AG20443 (cell line): ENCODE data around the gene HNRNPUL1.
A peak's percentile ranks its signal among the peaks of the same experiment; 100 is the strongest.
"Not testable (repeated sequence)": the region's sequence is repeated elsewhere in the genome, so short reads cannot be mapped to it uniquely, and the experiment has no call there.

Experiments
- DNase-seq: peaks from one replicate; pipeline ENCODE4 v3.0.0; 2012; ENCODE audit warnings: low spot score, mixed read lengths

HNRNPUL1 gene

DNA sequence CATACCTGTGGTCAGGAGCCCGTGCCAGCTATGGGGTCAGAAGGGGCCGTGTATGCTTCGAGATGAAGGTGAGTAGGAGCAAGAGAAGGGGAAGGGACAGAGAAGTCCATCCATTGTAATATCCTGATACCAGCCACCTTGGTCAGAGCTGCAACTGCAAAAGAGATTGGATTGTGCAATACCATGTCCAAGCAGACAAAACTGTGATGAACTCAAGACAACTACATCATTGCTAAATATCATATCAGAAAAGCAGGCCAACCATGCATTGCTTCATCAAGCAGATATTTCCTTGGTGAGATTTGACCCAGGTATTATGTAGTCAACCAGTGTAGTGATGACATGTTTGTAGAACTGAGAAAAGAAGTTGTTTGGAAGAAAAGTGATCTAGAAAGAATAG is 12.1 kb downstream of the HNRNPUL1 start:
- DNase-seq: no peak

DNA sequence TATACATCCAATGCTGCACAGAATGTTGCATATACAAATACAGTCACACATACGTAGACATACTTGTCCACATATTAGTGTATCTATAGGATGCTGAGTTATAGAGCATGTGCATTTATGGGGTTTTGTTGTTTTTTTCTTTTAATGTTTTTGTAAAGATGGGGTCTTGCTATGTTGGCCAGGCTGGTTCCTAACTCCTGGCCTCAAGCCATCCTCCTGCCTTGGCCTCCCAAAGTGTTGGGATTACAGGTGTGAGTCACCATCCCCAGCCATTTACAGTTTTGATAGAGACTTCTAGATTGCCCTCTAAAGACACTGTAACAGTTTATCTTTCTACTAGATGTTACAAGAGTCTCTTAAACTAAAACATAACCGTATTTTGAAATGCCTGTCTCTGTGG is 14.3 kb downstream of the HNRNPUL1 start:
- no peak for DNase-seq

DNA sequence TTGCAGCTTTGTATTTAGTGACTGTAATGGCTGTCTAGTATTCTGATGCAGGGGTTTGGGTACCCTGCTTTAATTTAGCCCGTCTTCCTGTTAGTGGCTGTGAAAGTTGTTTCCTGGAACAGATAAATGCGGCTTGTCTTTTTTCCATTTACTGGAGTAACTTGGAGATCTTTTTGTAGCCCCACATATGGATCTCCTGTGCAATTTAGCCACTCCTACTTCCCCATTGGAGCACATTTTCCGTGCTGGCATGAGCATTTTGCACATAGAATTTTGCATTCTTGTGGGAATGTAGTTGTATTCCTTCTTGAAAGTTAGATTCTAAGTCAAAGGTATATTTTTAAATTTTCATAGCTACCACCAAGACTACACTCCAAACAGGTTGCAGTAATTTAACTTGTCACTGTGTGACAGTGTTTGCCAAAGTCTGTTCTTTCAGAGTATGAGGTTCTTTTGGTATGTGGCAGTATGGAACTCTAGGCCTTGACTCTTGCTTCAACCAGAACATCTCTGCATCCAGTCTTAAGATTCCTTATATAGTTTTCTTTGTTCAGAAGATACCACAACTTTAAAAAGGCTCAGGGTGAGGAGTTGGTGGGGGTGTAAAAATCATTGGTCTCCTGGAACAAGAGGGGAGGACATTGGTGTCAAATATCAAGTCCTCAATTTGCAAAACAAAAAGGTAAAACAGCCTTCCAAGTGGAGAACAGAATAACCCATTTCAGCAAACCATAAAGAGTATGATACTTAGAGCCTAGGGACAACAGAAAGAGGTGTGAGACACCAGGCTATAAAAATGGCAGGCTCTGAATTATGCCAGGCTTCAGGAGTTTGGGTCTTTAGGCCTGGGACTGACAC is 24.7 kb downstream of the HNRNPUL1 start:
- DNase-seq: no peak

DNA sequence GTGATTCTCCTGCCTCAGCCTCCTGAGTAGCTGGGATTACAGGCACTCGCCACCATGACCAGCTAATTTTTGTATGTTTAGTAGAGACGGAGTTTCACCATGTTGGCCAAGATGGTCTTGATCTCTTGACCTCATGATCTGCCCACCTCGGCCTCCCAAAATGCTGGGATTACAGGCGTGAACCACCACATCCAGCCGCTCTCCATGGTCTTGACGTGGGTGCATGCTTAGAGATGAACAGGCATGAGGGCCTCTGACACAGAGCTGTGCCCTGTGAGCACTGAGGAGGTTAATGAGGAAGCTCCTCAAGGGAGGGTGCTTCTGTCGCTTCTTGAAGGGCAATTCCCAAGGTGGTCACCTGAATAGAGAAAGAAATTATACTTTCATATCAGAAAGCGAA is 25.6 kb downstream of the HNRNPUL1 start:
- not testable (repeated sequence) for DNase-seq

DNA sequence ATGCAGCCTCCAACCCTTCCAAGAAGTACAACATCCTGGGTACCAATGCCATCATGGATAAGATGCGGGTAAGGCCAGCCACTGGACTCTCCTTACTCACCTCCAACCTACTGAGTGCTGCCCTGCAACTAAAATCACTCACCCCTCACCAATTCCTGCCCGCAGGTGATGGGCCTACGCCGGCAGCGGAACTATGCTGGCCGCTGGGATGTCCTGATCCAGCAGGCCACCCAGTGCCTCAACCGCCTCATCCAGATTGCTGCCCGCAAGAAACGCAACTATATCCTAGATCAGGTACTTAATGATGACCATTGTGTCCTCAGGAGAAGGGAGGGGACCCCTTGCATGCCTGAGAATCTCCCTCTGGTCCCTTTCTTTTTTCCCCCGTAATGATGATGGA is 30.2 kb downstream of the HNRNPUL1 start:
- no peak for DNase-seq

DNA sequence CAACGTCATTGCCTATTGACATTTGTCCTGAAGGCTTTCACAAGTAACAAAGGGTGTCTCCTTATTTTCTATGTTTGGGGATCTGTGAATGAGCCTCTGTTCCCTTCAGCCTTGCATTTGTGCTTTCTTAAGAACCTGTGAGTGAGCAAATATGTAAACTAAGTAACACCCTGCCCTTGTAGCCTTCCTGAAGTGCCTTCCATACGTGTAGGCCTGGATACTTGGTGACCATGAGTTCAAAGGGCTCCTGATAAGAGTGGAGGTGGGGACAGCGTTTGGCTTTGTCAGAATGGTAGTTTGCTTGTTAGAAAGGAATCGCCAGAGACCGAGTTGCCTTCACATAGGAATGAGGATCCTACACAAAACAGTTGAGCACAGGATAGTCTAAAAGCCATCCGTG is 31.3 kb downstream of the HNRNPUL1 start:
- DNase-seq: no peak

DNA sequence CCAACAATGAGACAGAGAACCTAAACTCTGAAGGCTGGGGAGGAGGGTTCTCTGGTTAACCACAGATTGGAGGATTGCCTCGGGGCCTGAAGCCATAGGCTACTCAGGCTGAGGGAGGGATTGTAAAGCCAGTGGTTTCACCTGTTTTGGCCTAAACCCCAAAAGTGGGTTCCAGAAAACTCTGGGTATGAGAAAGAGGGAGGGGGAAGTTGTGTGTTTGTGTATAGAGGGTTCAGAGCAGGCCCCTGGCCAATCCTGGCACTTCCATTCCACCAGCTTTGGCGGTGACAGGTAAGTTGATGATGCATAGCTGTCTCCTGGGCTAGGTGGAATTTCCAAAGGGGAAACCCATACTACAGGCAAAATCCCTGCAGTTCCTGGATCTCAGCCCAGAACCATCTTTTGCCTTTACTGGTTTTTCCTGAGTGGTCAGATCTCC is 32.3 kb downstream of the HNRNPUL1 start:
- no peak for DNase-seq

DNA sequence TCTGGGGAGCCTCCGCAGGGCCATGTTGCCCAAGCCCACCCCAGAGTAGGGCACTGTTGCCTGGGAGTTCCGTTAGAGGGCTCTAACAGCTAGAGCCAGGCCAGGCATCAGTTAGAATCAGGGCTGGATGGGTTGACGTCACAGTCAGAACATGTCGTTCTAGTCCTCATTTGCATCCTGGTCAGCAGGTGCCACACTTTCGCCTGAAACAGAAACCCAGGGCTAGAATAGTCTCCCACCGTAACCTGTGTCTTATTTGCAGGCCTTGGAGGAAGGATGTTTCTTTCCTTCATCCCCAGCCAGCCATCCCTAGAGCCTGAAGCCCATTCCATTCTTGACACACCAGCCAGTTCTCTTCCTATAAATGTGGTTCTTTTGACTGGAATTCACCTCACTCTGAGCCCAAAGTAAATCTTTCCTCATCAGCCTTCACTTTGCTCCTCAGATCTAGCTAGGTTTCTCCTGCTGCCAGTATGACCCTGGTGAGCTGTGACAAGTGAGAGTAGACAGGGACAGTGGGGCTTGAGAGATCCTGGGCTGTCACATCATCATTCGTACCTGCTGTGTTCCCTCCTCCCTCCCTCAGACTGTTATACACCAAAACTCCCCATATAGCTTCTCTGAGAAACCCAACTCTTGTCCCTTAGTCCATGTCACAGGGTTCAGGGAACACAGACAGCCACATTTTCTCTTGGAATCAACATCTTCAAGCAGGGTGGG is 33.6 kb downstream of the HNRNPUL1 start:
- DNase-seq: no peak

DNA sequence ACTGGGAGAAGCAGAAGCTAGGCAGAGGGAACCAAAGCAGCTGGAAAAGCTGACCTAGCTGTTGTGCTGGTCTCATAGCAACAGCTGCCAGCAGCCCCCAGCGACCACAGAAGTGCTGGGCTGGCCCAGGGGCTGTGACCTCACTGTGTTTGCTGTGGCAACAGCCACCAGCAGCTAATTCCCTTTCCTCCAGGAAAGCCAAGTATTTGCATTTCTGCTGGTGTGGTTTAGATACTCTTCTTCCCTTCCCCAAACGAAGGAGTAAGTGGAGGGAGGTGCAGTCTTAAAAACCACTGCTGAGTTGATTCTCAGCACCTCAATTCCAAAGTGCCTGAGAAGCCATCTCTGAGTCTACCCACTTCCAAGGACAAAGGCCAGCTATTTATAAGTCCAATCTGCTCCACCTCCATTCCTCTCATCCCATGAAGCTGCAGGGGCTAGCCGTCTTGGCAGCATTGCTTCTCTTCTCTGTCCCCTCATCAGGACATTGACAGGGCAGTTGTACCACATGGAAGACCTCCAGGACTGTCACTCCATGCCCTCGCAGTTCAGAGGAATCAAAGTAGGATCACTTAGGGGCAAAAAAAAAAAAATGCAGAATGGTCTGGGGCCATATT is 34.3 kb downstream of the HNRNPUL1 start:
- DNase-seq: peak; percentile 93

DNA sequence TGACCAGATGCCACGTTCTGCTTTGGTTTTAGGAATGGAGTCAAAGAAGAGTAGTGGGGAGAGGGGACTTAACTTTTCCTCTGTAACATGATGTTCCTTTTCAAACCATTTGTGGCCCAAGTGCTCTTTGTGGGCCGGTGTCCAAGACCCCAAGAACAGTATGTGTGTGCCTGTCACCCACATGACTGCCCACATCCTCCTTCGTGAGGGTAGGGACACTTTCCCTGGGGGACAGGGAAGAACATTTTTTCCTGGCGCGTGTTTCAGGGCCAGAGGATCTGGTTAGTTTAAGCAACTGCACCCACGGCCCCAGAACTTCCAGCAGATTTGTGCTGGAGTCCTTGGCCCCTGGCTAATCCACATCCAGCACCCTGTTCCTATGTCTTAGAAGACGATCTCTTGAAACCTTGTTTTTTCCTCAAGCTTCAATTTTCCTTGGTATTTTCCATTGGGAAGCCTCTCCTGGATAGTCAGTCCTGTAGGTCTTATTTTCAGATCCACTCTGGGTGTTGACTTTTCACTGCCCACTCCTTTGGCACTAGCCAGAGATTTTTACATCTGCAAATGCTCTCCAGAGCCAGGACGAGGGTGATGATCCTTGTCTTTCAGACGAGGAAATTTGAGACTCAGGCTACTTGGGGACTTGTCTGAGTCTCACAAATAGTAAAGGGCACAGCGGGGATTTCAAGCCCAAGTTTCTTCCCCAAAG is 35.0 kb downstream of the HNRNPUL1 start:
- DNase-seq: no peak

DNA sequence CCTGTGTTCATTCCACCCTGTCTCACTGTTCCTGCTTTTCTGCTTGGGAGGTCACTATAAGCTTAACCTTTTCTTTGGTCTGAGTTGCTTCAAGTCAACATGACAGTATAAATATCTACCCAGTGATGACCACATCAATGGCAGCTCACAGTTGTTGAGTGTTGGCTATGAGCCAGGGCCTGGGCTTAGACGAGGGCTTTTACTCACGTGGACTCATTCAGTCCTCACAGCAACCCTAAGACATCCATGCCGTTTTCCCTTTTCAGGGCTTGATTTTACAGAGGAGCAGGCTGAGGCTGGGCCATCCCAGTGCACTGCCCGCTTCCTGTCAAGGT is 35.5 kb downstream of the HNRNPUL1 start:
- peak; percentile 49 for DNase-seq

DNA sequence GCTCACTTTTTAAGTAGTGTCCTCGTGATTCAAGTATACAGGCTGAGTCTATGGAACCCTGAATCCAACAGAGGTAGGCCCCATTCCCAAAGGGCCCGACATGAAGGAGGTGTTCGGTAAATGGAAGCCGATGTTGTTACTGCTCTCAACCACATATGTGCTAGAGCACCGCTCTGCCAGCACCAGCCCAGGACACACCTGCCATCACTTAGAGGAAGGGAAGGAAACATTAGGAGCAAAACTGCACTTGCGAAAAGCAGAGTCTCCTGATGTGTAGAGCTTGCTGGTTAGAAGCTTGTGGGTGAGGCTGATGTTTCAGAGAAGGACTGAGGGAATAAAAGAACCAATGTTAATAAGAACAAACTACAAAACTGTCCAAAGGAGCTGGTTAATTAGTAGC is 36.4 kb downstream of the HNRNPUL1 start:
- DNase-seq: no peak

DNA sequence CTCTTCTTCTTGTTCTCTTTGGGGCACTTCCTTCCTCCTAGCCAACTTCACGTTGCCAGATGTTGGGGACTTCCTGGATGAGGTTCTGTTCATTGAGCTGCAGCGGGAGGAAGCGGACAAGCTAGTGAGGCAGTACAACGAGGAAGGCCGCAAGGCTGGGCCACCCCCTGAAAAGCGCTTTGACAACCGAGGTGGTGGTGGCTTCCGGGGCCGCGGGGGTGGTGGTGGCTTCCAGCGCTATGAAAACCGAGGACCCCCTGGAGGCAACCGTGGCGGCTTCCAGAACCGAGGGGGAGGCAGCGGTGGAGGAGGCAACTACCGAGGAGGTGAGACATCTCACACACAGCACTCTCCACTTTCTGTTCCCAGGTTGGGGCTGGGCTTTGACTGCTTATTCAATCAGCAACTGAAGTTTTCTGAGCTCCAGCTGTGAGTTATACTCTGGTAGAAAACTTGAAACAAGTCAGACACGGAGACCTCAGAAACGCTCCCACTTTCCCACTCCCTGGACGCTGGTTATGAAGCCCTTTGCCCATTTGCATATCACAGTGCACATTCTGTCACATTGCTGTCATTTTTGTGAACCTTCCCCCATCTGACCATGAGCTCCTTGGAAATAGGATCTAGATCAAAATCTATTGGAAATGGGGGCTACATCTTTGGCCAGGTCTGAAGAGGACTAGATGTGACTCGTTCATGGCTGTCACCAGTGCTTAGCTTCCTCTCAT is 38.6 kb downstream of the HNRNPUL1 start:
- DNase-seq: no peak

DNA sequence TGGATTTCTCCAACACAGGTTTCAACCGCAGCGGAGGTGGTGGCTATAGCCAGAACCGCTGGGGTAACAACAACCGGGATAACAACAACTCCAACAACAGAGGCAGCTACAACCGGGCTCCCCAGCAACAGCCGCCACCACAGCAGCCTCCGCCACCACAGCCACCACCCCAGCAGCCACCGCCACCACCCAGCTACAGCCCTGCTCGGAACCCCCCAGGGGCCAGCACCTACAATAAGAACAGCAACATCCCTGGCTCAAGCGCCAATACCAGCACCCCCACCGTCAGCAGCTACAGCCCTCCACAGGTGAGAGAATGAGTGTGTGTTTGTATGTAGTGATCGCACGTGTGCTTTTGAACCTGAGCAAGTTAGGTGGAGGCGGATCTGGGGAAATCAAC is 39.8 kb downstream of the HNRNPUL1 start:
- DNase-seq: no peak

DNA sequence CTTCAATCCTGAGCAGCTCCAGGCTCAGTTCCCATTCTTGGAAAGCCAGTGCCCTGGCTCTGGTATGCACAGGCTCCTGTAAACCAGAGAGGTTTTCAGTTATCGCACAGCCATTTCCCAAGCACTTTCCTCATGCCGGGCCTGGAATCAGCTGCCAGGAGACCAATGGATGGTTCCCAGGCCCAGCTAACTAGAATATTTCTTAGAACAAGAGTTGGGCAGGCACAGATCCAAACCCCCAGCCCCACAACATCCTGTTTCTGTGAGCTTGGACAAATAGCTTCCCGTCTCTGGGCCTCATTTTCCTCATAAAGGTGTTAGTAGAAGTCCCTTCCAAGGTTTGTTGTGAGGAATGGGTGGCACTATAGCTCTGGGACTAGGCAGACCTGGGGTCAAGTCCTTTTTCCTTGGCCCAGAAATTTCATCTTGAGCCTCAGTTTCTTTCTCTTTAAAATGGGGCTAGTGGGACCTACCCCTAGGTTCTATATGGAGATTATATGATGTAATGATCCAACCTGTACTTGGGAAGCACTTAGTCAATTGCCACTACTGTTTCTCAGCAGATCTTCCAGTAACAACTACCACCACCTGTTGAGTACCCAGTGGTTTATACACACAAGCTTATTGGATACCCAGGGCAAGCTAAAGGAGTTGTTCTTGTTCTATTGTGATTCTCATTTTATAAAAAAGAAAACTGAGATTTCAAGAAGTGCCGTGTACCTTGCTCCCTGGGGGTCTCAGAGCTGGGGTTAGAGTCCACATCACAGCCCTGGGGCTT is 40.7 kb downstream of the HNRNPUL1 start:
- no peak for DNase-seq

DNA sequence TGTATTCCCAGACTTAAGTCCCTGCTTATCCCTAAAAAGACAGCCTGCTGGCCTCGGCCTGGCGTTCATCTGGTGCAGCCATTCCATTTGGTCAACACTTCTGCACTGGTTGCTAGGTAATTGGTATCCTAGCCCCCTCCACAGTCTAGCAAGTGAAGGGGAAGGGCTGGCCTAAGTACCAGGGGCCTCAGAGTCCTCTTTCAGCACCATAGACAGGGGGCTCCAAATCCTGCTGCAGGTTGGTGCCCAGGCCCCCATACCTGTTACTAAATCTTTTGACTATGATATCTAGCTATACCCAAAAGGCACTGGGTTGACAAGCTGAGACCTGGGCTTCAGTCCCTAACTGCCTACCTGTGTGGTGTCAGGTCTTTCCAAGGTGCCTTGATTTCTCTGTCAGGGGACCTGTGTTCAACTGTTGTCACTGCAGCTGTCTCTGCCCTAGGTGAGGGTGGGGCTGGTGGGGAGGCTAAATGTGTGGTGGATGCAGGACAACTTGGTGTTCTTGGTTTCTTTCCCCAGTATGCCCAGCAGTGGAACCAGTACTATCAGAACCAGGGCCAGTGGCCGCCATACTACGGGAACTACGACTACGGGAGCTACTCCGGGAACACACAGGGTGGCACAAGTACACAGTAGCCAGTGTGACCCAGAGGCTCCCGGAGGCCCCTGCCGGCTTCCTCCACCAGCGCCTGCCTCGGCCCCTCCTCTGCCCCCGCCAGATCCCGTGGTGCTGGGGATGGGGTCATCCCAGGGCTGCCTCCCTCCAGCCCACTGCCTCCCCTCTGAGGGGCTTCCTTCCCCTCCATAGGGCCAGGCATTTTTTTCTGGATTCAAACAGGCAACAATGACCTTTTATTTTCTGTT is 42.0 kb downstream of the HNRNPUL1 start:
- DNase-seq: no peak

DNA sequence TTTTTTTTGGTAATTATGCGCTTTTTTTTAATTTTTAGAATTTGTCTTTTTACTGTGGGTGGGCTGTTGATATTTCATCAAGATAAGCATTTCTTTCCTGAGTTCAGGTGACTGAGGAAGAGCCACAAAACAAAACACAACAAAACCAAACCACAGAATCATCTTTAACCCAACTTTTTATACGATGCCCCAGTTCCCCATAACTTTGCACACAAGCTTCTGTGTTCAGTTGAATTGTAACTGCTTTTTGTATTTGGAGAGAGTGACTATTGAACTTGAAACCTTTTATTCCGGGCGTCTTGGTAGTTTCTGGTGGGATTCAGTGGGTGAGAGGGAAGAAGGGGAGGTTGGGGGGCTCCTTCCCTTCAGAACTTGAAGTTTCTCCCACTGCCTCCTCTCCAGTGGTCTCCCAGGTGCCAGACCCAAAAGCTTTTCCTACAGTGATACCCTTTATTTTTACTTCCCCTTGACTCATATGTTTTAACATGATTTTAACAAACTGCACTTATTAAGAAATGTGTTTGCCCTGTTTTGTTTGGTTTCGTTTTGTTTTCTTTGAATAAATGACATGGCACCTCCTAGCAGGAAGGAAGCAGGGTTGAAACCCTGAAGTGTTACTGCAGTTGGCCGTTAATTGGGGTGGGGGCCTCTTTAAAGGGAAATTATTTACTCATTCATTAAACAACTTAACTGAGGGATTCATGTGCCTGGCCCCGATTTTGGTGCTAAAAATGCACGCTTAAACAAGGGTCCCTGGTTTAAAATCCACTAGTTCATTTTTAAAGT is 43.1 kb downstream of the HNRNPUL1 start:
- no peak for DNase-seq

DNA sequence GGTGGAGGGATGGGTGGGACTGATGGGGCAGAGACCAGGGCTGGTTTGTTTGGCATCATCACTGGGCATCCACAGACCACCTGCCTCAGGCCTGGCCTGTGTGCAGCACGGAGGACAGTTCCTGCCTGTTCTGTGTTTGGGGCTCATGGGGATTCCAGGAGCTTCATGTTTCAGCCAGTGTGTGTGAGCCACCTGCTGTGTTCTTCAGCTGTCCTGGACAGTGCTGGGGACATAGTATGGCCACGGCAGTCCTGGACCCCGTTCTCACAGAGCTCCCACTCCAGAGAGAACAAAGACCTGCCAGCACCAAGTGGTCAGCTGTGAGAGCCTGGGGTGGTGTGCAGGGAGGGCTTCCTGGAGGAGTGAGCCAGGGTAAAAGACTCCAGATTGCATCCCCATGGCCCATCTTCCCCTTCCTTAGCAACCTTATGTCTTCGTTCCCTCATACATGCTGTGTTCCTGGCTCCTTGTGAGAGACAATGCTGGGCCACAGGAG is 43.8 kb downstream of the HNRNPUL1 start:
- DNase-seq: no peak
